NCI-H1105 treated with DMSO at 0.1 percent for 48 hours (cell line): ENCODE measurements around the gene DNASE1L2.

ENCODE experiments used
- DNase-seq: peaks from one replicate; lab custom pipeline; 2025; lab: John Stamatoyannopoulos, UW

Gene DNASE1L2

DNA sequence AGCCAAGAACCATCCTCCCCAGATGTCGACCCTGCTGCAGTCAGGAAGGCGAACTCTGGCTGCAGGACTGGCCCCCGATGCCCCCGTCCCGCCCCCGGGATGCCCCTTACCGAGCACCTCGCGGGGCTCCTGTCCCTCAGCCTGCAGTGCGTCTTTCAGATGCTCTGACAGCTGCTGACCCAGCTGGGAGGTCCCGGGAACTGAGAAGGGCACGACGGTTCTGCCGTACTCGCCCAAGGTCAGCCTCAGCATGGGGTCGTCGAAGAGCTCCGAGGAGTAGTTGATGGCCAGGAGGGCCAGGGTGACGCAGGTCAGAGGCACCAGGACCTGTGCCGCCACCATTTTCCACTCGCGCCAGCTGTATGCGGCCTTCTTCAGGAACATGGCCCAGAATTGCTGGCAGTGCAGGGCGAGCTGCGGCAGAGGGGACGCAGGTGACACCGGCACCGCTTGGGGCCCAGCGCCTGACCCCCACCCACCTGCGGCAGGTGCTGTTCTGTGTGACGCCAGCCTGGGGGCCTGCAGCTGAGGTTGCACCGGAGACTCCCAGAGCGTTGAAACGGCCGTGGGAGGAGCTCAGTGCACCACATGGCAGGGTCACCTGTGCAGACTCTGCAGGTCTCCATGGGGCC is 51.8 kb downstream of the DNASE1L2 start:
- no peak for DNase-seq
